PC-3 (cell line): Measurements from ENCODE around the gene MGAM2. TPM values are rescaled to one million over a fixed set of nuclear protein-coding genes. Genes with fewer than 3 reads are reported as not detected.

ENCODE experiments used
- ATAC-seq: fragments of 200-7000 bp; cut with Tn5 transposase; 2 replicates; pipeline ENCODE4 v1.9.1; 2020; ENCODE audit warnings: mild to moderate bottlenecking, moderate library complexity
- BruUV-seq: library from RNA; stranded (reverse); fragments of 400-500 nt; replicated peaks from 2 replicates; lab custom pipeline; 2021; lab: Mats Ljungman, UMichigan
- CTCF ChIA-PET: fragments of 300-600 bp; sonication (Branson Sonifier 250); formaldehyde crosslinking; loops from one replicate; lab custom pipeline; 2022; ENCODE audit warnings: antibody characterized with exemption; lab: Charles Lee
- POLR2A ChIA-PET: fragments of 300-600 bp; sonication (Branson Sonifier 250); formaldehyde crosslinking; loops from one replicate; lab custom pipeline; 2022; ENCODE audit warnings: antibody characterized with exemption; ENCODE audit not compliant: unreplicated experiment; lab: Charles Lee
- DNase-seq: peaks from one replicate; pipeline ENCODE4 v3.0.0-alpha.2; 2015
- H2AFZ ChIP-seq: fragments of 300-600 bp; sonication (generic); 2 replicates; pipeline ENCODE4 v1.6.0; 2016; ENCODE audit warnings: antibody characterized with exemption, low read length
- H3F3A ChIP-seq: fragments of 300-600 bp; sonication (generic); one replicate; pipeline ENCODE4 v1.6.0; 2017; ENCODE audit warnings: antibody characterized with exemption, low read length, control low read depth, mild to moderate bottlenecking; ENCODE audit not compliant: unreplicated experiment
- H3K27ac ChIP-seq: fragments of 300-600 bp; sonication (generic); 2 replicates; pipeline ENCODE4 v1.5.1; 2016; ENCODE audit warnings: mild to moderate bottlenecking, low read length
- H3K27me3 ChIP-seq: fragments of 300-600 bp; sonication (generic); 2 replicates; pipeline ENCODE4 v1.6.1; 2016; ENCODE audit warnings: low read length, mixed read lengths
- H3K36me3 ChIP-seq: fragments of 300-600 bp; sonication (generic); 2 replicates; pipeline ENCODE4 v1.6.1; 2016; ENCODE audit warnings: low read depth, mixed run types, low read length, mixed read lengths
- H3K4me1 ChIP-seq: fragments of 300-600 bp; sonication (generic); 2 replicates; pipeline ENCODE4 v1.5.1; 2016; ENCODE audit warnings: low read length; ENCODE audit not compliant: insufficient read depth
- H3K4me2 ChIP-seq: fragments of 300-600 bp; sonication (generic); 2 replicates; pipeline ENCODE4 v1.6.0; 2016; ENCODE audit warnings: low read length
- H3K4me3 ChIP-seq: fragments of 300-600 bp; sonication (generic); 2 replicates; pipeline ENCODE4 v1.5.1; 2016; ENCODE audit warnings: mild to moderate bottlenecking, low read length, mixed read lengths
- H3K79me2 ChIP-seq: fragments of 300-600 bp; sonication (generic); 2 replicates; pipeline ENCODE4 v1.6.1; 2017; ENCODE audit warnings: low read length, mixed read lengths
- H3K9ac ChIP-seq: fragments of 300-600 bp; sonication (generic); 2 replicates; pipeline ENCODE4 v1.6.0; 2016; ENCODE audit warnings: mild to moderate bottlenecking, low read length
- H3K9me2 ChIP-seq: fragments of 300-600 bp; sonication (generic); replicated peaks from 2 replicates; pipeline ENCODE4 v1.6.1; 2016; ENCODE audit warnings: mixed run types, low read length, mixed read lengths
- H3K9me3 ChIP-seq: fragments of 300-600 bp; sonication (generic); 2 replicates; pipeline ENCODE4 v1.6.1; 2016; ENCODE audit warnings: low read length, mixed read lengths
- H4K20me1 ChIP-seq: fragments of 300-600 bp; sonication (generic); 2 replicates; pipeline ENCODE4 v1.6.1; 2016; ENCODE audit warnings: low read length, mixed read lengths
- EZH2 ChIP-seq: fragments of 300-600 bp; sonication (generic); IDR thresholded peaks from one replicate; pipeline ENCODE4 v1.6.1; 2017; ENCODE audit warnings: antibody characterized with exemption, mild to moderate bottlenecking, low read length; ENCODE audit not compliant: unreplicated experiment
- EZH2phosphoT487 ChIP-seq: fragments of 300-600 bp; sonication (generic); IDR thresholded peaks from 2 replicates; pipeline ENCODE4 v1.6.1; 2018; ENCODE audit warnings: mild to moderate bottlenecking, antibody characterized with exemption, low read length, borderline replicate concordance
- intact Hi-C: fragments of 100-400 bp; cut with micrococcal nuclease; formaldehyde crosslinking; loops from 2 replicates; pipeline ENCODE4 v1.9.0; 2023
- total RNA-seq: library from RNA; depleted of rRNA; stranded (reverse); fragments of >200 nt; gene quantifications from 2 replicates; pipeline ENCODE4 v1.2.3, GENCODE V29; 2014
- TF ChIP-seq, protein P1 (sequence below): fragments of 300-600 bp; sonication (generic); conservative IDR thresholded peaks from 2 replicates; pipeline ENCODE4 v1.5.1; 2017; ENCODE audit warnings: antibody characterized with exemption, low read depth, mild to moderate bottlenecking, low read length

Gene MGAM2
- total RNA-seq, 1 experiment from 2014 or later = not detected

DNA sequence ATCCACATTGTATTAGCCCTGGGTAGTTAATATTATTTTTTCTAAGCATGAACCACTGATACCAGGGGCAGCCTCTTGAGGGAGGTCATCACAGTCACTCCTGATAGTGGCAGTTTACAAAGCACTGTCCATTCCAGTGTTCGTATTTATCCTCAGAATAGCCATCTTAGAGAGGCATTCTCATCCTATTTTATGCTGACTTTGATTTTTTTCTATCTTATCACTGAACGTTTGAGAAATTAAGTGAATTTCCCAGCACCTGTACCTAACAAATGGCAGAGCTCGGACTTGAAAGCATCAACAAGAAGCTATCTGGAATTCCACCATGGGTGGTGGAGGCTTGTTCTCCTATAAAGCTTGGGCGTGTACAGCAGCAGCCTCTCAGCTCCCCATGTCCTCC is 26.1 kb upstream of the MGAM2 start:
- Histone ChIP-seq H2AFZ (no peak overlapping the region), H3K9me3 (no peaks in the 10 kb centered on the region), H3K36me3 (no peaks in the 10 kb centered on the region), H3K79me2 (no peaks in the 10 kb centered on the region), H3K4me3 (no peak overlapping the region), H3K27ac (no peak overlapping the region), H3K4me1 (no peaks in the 10 kb centered on the region), H3K9ac (no peak overlapping the region), H3K4me2 (no peak overlapping the region), H3K27me3 (peaks cover 19% of the 10 kb centered on the region), H4K20me1 (no peaks in the 10 kb centered on the region), H3F3A (no peaks in the 10 kb centered on the region), H3K9me2 (no peaks in the 10 kb centered on the region)
- ATAC-seq = no peak
- ChIA-PET POLR2A (no interaction called here), CTCF (no interaction called here)
- DNase-seq = no peak
- BruUV-seq = no TSS peak
- TF ChIP-seq EZH2 (no peak), EZH2phosphoT487 (no peak)
- TF ChIP-seq, protein P1, sequence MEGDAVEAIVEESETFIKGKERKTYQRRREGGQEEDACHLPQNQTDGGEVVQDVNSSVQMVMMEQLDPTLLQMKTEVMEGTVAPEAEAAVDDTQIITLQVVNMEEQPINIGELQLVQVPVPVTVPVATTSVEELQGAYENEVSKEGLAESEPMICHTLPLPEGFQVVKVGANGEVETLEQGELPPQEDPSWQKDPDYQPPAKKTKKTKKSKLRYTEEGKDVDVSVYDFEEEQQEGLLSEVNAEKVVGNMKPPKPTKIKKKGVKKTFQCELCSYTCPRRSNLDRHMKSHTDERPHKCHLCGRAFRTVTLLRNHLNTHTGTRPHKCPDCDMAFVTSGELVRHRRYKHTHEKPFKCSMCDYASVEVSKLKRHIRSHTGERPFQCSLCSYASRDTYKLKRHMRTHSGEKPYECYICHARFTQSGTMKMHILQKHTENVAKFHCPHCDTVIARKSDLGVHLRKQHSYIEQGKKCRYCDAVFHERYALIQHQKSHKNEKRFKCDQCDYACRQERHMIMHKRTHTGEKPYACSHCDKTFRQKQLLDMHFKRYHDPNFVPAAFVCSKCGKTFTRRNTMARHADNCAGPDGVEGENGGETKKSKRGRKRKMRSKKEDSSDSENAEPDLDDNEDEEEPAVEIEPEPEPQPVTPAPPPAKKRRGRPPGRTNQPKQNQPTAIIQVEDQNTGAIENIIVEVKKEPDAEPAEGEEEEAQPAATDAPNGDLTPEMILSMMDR = no peak
- intact Hi-C loops = no loop called here

DNA sequence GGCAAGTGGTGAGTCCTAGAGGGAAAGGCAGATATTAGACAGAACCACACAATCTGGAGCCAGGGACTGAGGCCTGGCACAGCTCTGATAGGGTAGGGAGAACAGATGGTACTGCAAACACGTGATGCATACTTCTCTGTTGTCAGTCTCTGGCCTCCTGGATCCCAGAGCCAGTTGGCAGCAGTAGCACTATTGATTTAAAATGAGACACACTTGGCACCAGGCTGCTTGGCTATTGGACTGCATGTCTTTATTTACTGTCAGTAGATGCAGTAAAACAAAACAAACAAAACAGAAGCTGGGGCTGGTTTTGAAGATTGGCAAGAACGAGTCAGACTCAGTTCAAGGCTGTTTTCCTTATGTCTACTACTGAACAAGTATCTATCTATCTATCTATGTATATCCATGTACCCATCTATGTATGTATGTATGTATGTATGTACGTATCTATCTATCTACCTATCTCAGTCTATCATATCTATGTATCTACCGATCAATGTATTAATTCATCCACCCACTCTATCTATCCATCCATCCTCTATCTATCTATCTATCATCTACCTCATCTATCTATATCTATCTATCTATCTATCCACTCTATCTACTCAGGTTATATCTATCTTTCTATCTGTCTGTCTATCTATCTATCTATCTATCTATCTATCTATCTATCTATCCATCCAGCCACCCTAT is 23.4 kb upstream of the MGAM2 start:
- no peak for ATAC-seq
- DNase-seq = no peak
- ChIA-PET CTCF (no interaction called here), POLR2A (no interaction called here)
- intact Hi-C loops = no loop called here
- H3K27ac ChIP-seq = no peak overlapping the region
- no peaks in the 10 kb centered on the region for H3K4me1 ChIP-seq
- H3K36me3 ChIP-seq = no peaks in the 10 kb centered on the region
- H3K79me2 ChIP-seq = no peaks in the 10 kb centered on the region
- no peak overlapping the region for H2AFZ ChIP-seq
- H3K9ac ChIP-seq = no peak overlapping the region
- H3K27me3 ChIP-seq = peaks cover 23% of the 10 kb centered on the region; the same call in 1 of the 2 replicates
- H3F3A ChIP-seq = no peaks in the 10 kb centered on the region
- no peaks in the 10 kb centered on the region for H3K9me2 ChIP-seq
- TF ChIP-seq EZH2phosphoT487 = no peak
- TF ChIP-seq, protein P1 = no peak
- no peaks in the 10 kb centered on the region for H3K9me3 ChIP-seq
- H4K20me1 ChIP-seq = no peaks in the 10 kb centered on the region
- BruUV-seq = no TSS peak
- no peak overlapping the region for H3K4me3 ChIP-seq
- H3K4me2 ChIP-seq = no peak overlapping the region

DNA sequence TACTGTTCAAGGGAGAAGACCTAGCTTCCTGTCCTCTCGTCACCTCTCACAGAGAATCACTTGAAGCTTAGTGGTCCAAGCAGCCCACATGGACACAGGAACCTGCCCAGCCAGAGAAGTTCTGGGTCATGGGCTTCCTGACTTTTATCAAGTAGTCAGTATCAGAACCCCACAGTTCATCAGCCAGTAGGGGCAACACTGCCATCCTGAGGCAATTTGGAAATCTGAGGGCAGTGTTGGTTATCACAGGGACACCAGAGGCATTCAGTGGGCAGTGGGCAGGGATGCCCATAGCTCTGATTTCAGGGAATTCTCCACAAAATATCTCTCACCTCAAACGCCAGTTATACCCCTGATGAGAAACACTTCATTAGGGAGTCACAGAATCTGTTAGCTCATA is 22.5 kb upstream of the MGAM2 start:
- Histone ChIP-seq H3K27me3 (peaks cover 31% of the 10 kb centered on the region; the same call in 1 of the 2 replicates), H3K79me2 (no peaks in the 10 kb centered on the region), H3K9ac (no peak overlapping the region), H4K20me1 (no peaks in the 10 kb centered on the region), H2AFZ (no peak overlapping the region), H3K27ac (no peak overlapping the region), H3F3A (no peaks in the 10 kb centered on the region), H3K9me2 (no peaks in the 10 kb centered on the region), H3K4me2 (no peak overlapping the region), H3K4me3 (no peak overlapping the region), H3K4me1 (no peaks in the 10 kb centered on the region), H3K36me3 (no peaks in the 10 kb centered on the region), H3K9me3 (no peaks in the 10 kb centered on the region)
- BruUV-seq = no TSS peak
- ChIA-PET CTCF (no interaction called here), POLR2A (no interaction called here)
- ATAC-seq (no peak), DNase-seq (no peak)
- no peak for TF ChIP-seq EZH2phosphoT487
- TF ChIP-seq, protein P1 = no peak
- TF ChIP-seq EZH2 = no peak
- intact Hi-C loops = no loop called here
